Measurements from ENCODE around the gene FAM20C.
"Not testable (repeated sequence)": the region's sequence is repeated elsewhere in the genome, so short reads cannot be mapped to it uniquely, and the experiment has no call there.

FAM20C gene

DNA sequence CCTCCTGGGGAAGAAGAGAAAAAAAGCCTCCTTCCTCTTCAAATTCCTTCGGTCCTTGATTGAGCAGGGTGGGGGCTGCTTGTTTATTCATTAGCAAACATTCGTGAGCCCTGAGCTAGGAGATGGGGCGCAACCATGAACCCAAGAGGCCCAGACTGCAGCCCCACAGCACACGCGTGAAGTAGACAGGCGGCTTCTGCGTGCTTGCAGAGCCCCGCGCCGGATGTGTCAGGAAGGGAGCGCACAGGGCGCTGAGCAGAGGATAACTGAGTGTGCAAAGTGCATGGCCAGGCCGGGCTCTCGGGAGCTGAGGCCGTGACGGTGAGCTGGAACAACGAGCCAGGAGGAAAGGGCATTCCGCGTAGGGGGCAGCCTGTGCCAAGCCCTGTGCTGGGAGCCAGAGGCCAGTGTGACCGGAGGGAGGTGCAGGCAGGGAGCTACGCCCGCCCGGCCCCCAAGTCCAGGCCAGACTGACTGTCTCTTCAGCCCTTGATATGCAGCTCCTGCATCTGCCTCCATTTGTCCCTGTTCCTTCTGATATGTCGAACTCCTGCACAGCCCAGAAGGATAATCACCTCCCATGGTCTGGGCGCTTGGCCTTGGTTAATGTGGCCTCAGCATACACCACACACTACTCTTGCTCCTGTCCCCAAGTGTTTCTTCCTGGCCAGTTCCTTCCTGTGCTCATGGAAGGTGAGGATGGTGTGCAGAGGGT, 102.2 kb downstream of the FAM20C start:
- DNase-seq (ENCODE audit: low read depth), result no peak

DNA sequence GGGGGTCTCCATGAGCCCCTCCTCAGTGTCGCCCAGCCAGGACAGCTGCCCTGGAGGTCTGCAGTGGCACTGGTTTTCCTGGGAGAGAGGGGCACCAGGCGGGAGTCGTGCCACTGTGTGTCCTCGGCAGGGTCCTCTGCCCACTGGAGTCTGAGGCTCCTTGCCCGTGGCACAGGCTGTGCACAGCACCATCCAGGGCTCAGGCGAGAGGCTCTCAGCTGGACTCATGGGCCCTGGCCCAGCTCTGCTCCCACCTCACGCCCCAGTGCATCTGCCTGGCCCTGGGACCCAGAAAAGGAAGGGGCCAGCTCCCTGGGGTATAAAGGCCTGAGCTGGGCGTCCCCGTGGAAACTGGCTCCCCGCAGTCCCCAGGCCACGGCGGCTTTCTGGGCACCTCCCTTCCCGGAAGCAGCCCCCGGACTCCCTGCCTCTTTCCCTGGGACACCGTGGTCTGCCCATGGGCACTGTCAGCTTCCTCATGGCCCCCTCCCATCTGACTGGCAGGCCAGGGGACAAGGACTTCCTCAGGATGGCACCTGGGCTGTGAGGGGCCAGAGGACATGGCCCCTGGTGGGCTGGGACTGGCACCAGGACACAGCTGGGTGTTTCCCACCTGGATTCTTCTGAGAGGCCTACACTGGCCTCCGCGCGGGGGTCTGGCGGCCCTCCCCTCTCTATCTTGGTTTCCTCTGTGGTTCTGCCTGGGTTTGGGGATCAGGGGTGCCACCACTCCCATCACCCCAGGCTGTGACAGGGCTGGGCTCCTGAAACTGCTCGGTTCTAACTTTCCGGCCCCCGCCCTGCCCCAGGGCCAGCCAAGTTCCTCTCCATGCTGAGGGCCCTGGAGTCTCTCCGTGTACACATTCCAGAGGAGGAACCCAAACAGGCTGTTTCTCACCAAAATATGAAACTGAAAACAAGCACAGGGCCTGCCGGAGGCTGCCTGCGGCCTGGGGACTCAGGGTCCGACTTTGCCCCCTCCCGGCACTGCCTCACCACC, 103.1 kb downstream of the FAM20C start:
- no peak for DNase-seq (ENCODE audit: low read depth)

DNA sequence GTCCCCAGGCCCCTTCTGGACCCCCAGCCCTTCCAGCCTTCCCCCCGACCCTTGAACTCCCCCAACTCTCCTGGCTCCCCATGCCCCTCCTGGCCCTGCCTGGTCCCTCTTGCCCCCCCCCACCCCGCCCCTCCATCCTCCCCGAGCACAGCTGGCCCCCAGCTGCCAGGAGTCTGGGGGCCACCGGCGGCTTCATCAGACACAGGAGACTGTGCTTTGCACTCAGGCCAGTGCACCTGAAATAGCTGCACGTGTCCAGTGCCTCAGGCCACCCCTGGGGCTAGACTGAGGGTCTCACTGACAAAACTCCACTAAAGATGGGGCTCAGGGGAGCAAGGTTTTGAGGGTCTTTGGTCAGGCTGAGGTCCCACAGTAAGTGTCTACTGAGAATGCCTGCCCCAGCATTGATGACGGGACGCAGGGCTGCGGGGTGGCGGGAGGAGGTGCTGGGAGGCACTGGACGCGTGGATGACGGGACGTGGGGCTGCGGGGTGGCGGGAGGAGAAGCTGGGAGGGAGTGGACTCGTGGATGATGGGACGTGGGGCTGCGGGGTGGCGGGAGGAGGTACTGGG, 104.1 kb downstream of the FAM20C start:
- DNase-seq (ENCODE audit: low read depth), result no peak

DNA sequence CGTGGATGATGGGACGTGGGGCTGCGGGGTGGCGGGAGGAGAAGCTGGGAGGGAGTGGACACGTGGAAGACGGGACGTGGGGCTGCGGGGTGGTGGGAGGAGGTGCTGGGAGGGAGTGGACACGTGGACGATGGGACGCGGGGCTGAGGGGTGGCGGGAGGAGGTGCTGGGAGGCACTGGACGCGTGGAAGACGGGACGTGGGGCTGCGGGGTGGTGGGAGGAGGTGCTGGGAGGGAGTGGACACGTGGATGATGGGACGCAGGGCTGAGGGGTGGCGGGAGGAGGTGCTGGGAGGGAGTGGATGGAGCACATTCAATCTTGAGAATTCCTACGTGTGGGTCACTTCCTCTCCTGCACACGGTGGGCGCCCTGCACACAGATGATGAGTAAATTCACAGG, 104.8 kb downstream of the FAM20C start:
- not testable (repeated sequence) for DNase-seq (ENCODE audit: low read depth)

DNA sequence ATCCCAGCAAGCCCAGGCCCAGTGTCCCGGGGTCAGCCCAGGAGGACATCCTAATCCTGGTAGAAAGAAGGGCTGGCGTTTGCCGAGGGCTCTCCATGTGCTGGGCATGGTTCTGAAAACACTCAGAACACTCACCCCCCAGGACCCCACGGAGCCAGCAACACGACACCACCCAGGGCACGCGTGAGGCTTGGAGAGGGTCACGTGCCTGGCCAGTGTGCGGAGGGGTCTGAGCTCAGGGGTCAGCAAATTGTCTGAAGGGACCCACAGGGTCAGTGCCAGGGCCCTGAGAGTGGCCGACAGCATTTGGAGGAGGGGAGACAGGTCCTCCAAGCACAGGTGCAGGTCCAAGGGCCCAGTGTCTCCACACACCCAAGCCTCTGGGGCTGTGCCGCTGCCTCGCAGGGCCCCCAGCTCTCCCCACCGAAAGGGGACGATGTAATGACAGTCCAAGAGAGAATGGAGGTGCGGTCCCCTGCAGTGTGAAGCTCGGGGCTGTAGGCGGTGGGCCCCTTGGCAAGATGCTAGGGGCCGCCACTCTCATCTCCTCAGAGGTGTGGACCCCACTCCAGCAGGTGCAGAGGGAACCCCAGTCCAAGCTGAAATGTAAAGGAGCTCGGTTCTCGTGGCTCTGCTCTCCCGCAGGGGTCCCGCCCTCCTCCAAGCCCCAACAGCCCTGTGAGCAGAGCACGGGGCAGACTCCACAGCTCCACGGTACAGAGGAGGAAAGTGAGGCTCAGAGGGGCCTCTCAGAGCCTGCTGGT, 105.4 kb downstream of the FAM20C start:
- no peak for DNase-seq (ENCODE audit: low read depth)

DNA sequence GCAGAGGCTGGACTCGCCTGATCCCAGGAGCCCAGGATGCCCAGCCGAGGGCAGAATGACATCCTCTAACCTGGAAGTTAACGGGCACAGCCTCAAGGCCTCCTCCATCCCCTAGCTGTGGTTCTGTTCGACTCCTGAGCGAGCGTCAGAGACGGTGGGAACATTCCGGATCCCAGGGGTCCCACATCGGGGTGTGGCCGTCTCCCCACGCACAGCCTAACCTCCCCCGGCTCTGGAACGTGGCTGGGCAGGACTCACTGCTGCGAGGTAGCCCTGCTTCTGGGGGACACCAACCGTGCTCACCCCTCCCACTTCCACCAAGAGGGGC, 106.0 kb downstream of the FAM20C start:
- no peak for DNase-seq (ENCODE audit: low read depth)

DNA sequence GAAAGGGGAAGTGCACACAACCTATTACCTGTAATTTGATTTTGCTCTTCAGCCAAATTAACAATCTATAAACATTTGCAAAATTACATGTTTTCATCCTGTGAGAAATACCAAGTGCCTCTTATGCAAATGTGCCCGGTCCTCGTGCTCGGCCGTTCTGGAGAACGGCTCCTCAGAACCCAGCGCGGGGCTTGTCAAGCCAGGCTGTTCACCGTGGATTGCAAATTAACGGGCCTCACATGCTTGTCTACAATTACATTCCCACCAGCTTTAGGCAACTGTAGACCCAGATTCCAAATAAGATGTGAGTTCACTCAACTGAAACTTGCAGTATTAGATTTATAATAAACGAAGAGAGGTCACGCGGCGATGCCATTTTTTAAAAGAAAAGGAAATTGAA, 106.4 kb downstream of the FAM20C start:
- no peak for DNase-seq (ENCODE audit: low read depth)

DNA sequence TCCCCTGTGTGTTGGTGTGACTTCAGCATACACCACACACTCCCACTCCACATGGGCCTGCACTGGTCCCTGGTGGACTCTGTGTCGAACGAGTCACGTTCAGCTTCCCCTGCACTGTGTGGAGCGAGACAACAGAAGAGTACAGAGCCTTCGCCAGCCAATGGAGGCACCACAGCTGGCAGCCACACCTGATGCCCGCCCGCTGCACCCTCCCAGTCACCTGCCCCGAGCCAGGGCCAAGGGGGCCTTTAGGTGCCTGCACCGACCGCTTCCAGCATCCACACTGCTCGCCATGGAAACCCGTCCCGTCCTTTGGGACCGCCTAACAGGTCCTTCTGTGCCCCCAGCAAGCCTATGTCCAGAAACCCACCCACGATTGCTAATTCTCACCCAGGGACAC, 106.8 kb downstream of the FAM20C start:
- no peak for DNase-seq (ENCODE audit: low read depth)

DNA sequence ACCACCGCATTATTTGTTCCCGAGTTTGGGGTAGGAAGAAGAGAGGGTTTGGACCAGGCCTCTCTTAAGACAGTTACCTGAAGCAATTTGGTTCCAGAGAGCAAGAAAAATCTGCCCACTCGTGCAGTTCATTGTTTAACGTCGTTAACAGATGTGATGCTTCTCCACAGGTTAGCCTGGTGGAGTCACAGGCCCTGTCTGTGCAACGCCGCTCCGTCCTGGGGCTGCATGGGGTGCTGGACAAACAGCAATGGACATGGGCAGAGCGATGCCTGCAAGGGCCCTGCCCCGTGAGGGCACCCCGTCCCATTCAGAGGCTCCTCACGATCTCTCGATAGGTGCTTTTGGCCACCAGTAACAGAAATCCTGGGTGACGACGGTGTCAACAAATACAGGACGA, 107.3 kb downstream of the FAM20C start:
- DNase-seq (ENCODE audit: low read depth), result no peak

DNA sequence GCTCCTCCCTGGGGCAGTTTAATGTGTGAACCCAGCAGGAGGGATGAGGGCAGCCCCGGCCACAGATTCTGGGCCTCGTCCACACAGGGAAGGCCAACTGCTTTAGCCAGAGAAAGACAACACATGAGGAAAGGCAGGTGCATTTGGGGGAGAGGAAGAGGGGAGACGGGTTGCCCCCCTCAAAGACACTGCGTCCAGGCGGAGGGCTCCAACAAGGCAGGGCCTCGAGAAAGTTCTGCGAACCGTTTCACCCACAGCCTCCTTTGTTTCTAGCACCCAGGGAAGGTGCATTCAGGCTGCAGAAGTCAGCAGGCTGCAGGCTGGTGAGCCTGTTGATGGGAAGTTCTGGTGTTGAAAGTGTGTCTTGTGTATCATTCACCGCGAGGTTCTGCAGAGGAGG, 107.7 kb downstream of the FAM20C start:
- no peak for DNase-seq (ENCODE audit: low read depth)

DNA sequence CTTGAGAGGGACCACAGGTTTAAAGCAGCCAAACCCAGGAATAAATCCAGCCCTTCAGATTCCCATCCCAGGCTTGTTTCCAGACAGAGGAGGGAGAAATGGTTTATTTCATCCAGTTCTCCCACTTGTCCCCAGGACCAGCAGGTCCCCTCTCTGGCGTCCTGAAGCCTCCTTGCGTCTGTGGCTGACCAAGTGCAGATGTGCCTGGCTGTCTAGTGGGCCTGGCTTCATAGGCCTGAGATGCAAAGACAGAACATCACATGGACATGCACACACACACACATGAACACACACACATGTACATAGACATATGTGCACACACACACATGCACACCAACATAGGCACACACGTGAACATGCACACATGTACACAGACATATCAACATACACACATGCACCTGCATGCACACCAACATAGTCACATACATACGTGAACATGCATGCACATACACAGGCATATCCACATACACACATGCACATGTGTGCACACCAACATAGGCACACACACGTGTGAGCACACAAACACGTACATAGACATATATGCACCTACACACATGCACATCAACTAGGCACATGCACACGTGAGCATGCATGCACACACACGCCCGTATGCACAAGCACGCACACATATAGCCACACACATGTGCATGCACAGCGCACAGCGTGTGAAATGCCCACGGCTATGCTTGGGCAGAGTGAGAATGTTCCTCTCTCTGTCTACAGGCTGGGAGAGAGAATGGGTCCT, 108.3 kb downstream of the FAM20C start:
- DNase-seq (ENCODE audit: low read depth), result no peak

DNA sequence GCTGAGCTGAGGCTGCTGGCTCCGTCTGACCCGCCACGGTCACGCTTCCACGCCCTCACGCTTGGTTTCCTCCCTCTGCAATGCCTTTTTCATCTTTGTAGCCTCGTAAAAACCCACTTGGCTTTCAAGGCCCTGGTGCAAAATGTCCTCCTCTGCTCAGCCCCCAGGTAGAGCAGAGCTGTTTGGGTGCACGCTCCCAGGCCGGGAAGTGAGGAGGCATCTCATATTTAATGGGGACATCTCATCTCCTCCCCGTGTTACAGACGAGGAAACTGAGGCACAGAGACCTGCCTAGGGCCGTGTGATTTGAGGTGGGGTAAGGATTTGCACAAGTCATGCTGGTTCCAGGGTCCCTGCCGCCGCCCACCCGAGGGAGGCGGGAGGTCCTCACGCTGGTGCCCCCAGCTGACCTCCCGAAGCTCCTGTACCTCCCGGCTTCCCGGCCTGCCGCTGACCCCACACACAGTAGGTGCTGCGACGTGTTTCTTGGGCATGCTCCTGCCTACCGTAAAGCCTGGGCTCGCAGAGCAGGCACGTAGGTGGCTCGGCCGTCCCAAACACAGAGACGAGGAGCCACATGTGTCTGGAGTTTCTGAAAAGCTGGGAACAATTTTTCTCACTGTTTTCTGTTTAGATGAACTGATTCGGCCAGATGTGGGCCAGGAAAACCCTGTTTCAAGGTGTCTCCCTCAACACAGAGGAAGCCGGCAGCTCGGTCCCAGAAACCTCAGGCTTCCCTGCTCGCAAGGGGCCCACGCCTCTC, 109.1 kb downstream of the FAM20C start:
- DNase-seq (ENCODE audit: low read depth), result no peak

DNA sequence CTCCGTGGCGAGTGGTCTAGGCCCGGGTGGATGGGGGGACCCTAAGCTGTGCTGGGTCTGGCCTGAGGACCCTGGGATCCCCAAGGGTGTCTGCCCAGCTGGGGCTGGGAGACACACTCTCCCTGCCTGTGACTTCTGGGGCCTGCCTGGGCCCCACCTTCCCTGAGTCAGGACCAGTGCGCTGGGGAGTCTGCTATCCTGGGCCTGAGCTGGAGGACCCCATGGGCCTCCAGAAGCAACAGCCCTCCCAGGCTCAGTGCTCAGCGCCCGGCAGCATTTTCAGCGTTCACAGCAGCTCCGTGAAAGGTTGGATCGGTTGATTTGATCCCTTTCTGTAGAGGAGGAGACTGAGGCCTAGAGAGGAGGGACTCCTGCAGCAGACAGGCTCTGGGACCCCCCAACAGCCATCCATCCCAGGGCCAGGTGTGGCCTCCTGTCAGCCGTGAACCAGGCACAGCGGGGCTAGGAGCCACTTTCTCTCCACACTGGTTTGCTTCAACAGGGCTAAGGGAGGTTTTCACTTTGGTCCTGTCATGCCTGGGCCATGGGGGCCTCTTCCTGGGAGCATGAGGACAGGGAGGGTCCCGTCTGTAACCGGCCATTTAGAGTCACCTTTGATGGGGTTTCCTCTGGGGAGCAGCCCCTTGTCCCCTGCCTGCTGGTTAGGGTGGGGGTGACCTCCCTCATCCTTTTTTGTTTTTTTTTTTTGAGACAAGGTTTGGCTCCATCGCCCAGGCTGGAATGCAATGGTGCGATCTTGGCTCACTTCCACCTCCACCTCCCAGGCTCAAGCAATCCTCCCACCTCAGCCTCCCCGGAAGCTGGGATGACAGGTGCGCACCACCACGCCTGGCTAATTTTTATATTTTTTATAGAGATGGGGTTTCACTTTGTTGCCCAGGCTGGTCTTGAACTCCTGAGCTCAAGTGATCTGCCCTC, 110.0 kb downstream of the FAM20C start:
- DNase-seq (ENCODE audit: low read depth), result no peak

DNA sequence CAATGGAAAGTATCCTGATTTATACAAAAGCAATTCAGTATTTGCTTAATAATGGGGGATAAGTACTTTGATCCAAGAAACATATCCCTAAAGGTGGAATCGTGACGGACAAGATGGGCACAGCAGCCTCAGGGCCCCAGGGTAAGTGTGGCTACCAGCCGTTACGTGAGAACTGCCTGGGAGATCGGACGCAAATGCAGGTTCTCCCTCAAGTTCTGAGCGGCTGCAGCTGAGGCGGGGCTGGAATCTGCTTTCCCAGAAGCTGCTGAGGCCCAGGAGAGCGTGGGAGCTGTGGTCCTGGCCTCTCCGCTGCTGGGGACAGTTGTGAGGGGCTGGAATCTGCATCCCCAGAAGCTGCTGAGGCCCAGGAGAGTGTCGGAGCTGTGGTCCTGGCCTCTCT, 111.1 kb downstream of the FAM20C start:
- DNase-seq (ENCODE audit: low read depth), result no peak

DNA sequence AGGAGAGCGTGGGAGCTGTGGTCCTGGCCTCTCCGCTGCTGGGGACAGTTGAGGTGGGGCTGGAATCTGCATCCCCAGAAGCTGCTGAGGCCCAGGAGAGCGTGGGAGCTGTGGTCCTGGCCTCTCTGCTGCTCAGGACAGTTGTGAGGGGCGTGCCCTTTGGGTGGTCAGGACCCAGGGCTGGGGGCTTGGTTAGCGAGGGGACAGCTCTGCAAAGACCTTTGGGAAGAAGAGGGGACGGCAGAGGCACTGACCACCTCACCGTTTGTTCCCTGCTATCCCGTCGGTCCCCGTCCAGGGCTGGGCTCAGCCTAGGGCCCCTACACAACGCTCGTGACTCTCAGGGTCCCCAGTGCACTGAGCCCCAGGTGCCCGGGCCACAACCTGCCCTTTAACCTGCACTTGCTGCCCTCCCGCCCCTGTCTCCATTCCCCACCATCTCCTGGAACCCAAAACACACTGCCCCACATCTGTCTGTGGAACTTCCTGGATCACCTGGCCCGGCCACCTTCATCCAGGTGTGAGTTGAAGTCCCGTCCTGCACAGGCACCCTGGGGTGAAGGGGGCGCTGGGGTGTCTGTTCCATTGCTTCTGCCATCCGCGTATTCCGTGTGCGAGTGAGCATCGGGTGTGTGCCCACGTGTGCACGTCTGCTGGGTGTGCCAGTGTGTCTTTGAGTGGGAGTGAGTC, 111.7 kb downstream of the FAM20C start:
- DNase-seq (ENCODE audit: low read depth), result no peak

DNA sequence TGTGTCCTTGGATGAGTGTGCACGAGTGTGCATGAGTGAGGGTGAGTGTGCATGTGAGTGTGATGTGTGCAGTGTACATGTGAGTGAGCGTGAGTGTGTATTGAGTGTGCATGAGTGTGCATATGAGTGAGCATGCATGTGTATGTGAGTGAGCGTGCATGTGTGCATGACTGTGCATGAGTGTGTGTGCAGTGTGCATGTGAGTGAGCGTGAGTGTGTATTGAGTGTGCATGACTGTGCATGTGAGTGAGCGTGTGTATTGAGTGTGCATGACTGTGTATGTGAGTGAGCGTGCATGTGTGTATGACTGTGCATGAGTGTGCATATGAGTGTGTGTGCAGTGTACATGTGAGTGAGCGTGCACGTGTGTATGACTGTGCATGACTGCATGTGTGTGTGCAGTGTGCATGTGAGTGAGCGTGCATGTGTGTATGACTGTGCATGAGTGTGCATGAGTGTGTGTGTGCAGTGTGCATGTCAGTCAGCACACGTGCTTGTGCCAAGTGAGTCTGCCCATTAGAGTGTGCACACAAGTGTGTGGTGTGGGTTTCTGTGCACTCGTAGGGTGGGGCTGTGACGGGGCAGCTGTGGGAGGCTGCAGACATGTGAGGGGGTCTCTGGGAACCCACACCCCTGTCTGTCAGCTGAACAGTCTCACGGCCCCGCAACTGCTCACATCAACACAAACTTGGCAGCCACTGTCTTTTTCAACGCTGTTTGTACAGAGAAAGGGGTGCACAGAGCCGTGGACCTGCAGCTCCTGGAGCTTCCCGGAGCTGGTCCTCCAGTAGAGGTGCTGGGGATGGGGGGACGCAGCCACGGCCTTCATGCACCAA, 112.4 kb downstream of the FAM20C start:
- DNase-seq (ENCODE audit: low read depth), result no peak

DNA sequence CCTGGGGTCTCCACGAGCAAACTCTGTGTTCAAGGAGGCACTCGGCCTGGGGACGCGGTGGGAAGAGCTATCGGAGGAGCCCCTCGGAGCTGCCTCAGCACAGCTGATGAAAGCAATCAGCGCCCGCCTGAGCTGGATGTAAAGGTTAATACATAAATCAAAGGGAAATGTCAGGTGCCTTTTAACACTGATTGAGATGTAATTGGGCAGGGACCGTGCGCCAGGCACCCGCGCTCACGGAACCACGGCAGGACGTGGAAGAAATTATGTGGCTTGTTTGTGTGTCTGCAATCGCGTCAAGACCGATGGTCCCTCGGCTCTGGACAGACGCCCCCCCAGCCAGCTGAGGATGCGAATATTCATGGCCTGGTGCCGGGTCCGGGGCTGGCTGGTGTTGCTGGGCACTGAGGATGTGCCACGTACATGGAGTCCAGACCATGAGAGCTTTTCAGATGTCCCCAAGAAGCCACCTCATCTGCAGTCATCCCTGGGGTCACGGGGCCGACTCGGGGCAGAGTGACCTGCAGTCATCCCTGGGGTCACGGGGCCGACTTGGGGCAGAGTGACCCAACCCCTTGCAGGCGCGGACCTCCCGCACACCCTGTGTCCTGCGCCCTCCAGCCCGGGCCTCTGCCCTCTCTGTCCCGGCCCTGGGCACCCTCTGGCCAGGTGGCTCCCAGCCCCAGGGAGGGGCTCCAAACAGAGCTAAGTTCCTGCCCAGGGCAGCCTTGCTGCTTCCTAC, 113.2 kb downstream of the FAM20C start:
- no peak for DNase-seq (ENCODE audit: low read depth)
